Measurements from ENCODE around the gene NFATC3. TPM values are rescaled to one million over a fixed set of nuclear protein-coding genes. Genes with fewer than 3 reads are reported as not detected.

The NFATC3 gene
- total RNA-seq, 1 experiment from 2014 or later: 33.0 TPM

- no peak for DNase-seq
Observed at GRCh38 chr16:68242926-68243858, 158.0 kb downstream of the NFATC3 start.

More at GRCh38 chr16:68242926-68243858, 158.0 kb downstream of the NFATC3 start:
- Histone ChIP-seq H3K4me2 (ENCODE audit: insufficient read depth, insufficient read length, low read length) (no peak overlapping the region), H3K14ac (ENCODE audit: insufficient read depth, low read length) (no peak overlapping the region), H4K20me1 (ENCODE audit: control insufficient read depth, insufficient read depth, insufficient read length) (no peaks in the 10 kb centered on the region), H2BK12ac (ENCODE audit: insufficient read length, low read depth, low read length) (no peak overlapping the region), H2BK15ac (ENCODE audit: low read depth, low read length) (no peak overlapping the region), H3K23ac (ENCODE audit: insufficient read length, low read depth, low read length) (no peak overlapping the region), H2BK5ac (ENCODE audit: insufficient read length, low read length) (no peak overlapping the region), H3K9ac (ENCODE audit: extremely low read depth, insufficient read length, low read length) (no peak overlapping the region), H3K9me3 (ENCODE audit: control insufficient read depth, low read depth, low read length) (no peaks in the 10 kb centered on the region), H2AFZ (ENCODE audit: low read length) (no peak overlapping the region), H2BK120ac (ENCODE audit: low read depth, low read length, poor library complexity, severe bottlenecking) (no peak overlapping the region), H3K79me1 (ENCODE audit: insufficient read depth, low read depth, low read length, poor library complexity, severe bottlenecking) (no peaks in the 10 kb centered on the region), H3T11ph (ENCODE audit: low read length) (no peak overlapping the region), H4K8ac (replicated peaks; ENCODE audit: insufficient read length, low read depth, low read length) (no peak overlapping the region), H3K27me3 (ENCODE audit: insufficient read depth, low read length) (no peaks in the 10 kb centered on the region; the same call in 1 of the 2 replicates), H3K23me2 (ENCODE audit: insufficient read length, low read depth, low read length, poor library complexity, severe bottlenecking) (peaks cover 16% of the 10 kb centered on the region), H2AK5ac (ENCODE audit: insufficient read length, low read length) (no peak overlapping the region), H3K79me2 (ENCODE audit: insufficient read depth, low read length) (no peaks in the 10 kb centered on the region), H3K18ac (ENCODE audit: insufficient read length, low read depth, low read length) (no peak overlapping the region), H3K56ac (ENCODE audit: insufficient read length, low read depth, low read length) (no peak overlapping the region), H3K4ac (ENCODE audit: low read depth, low read length) (no peak overlapping the region), H3K4me1 (ENCODE audit: insufficient read depth, low read length) (no peaks in the 10 kb centered on the region), H2BK20ac (ENCODE audit: low read depth, low read length, poor library complexity, severe bottlenecking) (no peak overlapping the region), H4K5ac (ENCODE audit: insufficient read length, low read depth, low read length) (no peak overlapping the region), H3K27ac (ENCODE audit: insufficient read length, low read depth, low read length) (no peak overlapping the region), H4K91ac (ENCODE audit: insufficient read length, low read depth, low read length) (no peak overlapping the region)
- H3K27me3 Mint-ChIP-seq (ENCODE audit: low read depth): peaks cover 22% of the 10 kb centered on the region
- peaks cover 21 to 23% of the 10 kb centered on the region in 2 experiments for H3K4me1 Mint-ChIP-seq
- WGBS (ENCODE audit: extremely low coverage, insufficient read length, low lambda C conversion rate): no CpG with 5 or more reads among the region's 9 CpGs
- H3K4me3 Mint-ChIP-seq: peak overlapping the region in 1 of 2 experiments; percentile 88; a peak in 3 of 5 replicates
- no peaks in the 10 kb centered on the region; a peak in 1 of 5 replicates for H3K9me3 Mint-ChIP-seq
- H3K27ac Mint-ChIP-seq: no peak overlapping the region
- TF ChIP-seq CTCF (conservative IDR thresholded peaks at IDR 0.05): no peak
- no peaks in the 10 kb centered on the region for H3K36me3 Mint-ChIP-seq (ENCODE audit: insufficient read depth in 1 of 3, low read depth in 3 of 3)
